GM18526 (cell line): ENCODE results near the gene TACSTD2.

ENCODE experiments used
- POLR2A ChIP-seq: IDR thresholded peaks from 3 replicates; pipeline ENCODE4 v1.6.1; 2011; ENCODE audit not compliant: insufficient read length; ENCODE audit errors: extremely low read depth

The TACSTD2 gene

DNA sequence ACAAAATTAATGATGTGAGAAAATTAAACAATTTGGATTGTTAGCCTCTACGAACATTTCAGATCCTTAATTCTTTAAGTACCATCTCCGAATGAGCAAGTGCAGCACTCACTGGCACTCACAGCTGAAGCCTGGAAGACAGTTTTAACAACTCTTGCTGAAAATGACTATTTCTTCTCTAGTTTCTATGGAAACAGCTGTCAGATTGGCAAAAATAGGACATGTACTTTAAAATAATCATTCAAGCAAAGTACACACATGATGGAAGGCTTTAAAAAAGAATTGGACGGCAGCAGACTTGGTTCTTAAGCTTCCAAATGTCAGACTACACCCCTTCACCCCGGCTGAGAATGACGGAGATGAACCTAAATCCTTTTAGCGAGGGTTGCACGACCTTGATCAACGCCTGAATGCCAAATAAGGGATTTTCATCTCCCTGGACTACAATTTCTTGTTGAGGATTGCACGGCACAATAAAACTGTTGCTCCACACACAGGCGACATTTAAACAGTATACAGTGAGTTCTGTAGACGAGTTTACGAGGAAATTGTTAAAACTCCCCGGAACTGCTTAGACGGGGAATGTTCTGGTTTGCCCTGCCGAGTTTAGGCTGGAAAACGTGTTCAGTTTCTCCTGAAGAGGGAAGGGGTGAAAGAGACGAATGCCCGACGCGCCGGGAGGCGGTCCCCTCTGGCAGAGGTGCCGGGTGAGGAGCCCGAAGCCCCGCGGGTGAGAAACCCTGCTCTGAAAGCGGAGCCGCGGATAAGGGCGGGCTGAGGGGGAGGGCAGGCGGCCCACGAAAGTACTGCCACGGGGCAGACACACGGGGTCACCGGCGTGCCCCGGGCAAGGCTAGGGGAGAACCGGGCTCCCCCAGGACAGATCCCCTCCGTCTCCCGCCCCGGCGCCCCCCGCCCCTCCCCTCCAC, 31.2 kb downstream of the TACSTD2 start:
- TF ChIP-seq POLR2A, result no peak

- TF ChIP-seq POLR2A, result no peak
Measured at GRCh38 chr1:58543260-58543659, 33.8 kb downstream of the TACSTD2 start.

DNA sequence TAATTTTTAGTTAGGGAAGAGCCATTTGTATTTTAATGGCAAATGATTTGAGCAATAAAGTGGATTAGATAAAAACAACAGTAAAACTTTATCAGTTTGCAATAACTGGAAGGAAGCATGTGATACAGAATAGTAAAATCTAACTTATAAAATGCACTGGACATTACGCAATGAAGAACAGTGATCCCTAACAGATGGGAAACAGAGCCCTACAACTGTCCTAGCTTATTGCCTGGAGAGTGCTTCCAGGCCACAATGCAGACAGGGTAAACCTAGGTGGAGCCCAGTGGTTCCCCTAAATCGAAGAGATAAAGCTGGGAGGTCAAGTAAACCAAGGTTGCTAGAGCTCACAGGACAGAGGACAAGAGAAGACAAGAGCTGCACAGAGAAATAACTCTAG, 37.5 kb downstream of the TACSTD2 start:
- TF ChIP-seq POLR2A, result no peak

- TF ChIP-seq POLR2A, result no peak
Measured at GRCh38 chr1:58538821-58539220, 38.2 kb downstream of the TACSTD2 start.

DNA sequence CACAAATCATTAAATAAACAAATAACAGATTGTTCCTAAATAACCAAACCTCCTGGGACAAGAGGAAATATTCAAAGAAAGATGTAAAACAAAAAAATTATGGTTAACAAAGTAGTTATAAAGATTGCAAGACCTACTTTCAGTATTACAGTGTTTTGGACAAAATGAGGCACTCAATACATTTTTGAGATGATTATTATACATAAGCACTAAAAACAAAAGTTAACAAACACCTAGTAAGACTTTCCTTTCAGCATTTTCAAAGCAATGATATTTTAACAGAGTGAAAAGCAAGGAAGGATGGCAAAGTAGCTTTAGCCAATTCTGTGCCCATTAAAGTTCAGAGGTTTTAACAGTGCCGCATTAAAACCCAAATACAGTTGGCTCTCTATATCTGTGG, 47.8 kb downstream of the TACSTD2 start:
- no peak for TF ChIP-seq POLR2A

DNA sequence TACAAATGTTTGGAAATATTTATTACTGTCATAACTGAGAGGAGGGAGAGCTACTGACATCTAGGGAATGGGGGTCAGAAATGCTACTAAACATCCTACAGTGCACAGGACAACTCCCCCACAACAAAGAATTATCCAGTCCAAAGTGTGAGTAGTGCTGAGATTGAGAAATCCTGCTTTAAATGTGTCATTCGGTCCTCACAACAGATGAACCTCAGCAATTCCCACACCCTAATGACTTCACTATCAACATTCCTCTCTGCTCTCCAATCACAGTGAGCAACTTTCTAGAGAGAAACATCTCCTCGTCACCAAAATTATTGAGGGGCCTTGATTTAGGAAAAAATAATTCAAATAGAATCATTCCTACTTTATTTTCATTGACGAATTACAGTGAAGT, 48.5 kb downstream of the TACSTD2 start:
- TF ChIP-seq POLR2A, result no peak
